Chondrocyte (in vitro differentiated cells): ENCODE results near the gene ATG16L2. TPM values are rescaled to one million over a fixed set of nuclear protein-coding genes. Genes with fewer than 3 reads are reported as not detected.

Experiments
- DNase-seq: peaks from one replicate; pipeline ENCODE4 v3.0.0; 2021; ENCODE audit warnings: mixed read lengths, low spot score
- H3K27ac Mint-ChIP-seq: one replicate; pipeline ENCODE4 v1.8.0; 2021; ENCODE audit warnings: mild to moderate bottlenecking, moderate library complexity, mixed read lengths; ENCODE audit not compliant: unreplicated experiment
- H3K27me3 Mint-ChIP-seq: 2 replicates; pipeline ENCODE4 v1.8.0; 2021; ENCODE audit warnings: low read depth, mixed read lengths
- H3K36me3 Mint-ChIP-seq: 2 replicates; pipeline ENCODE4 v1.8.0; 2021; ENCODE audit warnings: low read depth, mixed read lengths
- H3K4me1 Mint-ChIP-seq: 2 replicates; pipeline ENCODE4 v1.8.0; 2021; ENCODE audit warnings: low read depth, mild to moderate bottlenecking, mixed read lengths
- H3K4me3 Mint-ChIP-seq: one replicate; pipeline ENCODE4 v1.8.0; 2021; ENCODE audit warnings: mild to moderate bottlenecking, moderate library complexity, mixed read lengths; ENCODE audit not compliant: unreplicated experiment
- H3K9me3 Mint-ChIP-seq: 2 replicates; pipeline ENCODE4 v1.8.0; 2021; ENCODE audit warnings: low read depth, mixed read lengths
- CTCF ChIP-seq: fragments of 200-600 bp; sonication (generic); IDR thresholded peaks from 2 replicates; pipeline ENCODE4 v1.5.0; 2021; ENCODE audit warnings: antibody characterized with exemption, mild to moderate bottlenecking, moderate library complexity
- total RNA-seq: library from RNA; stranded (reverse); gene quantifications from 3 replicates; pipeline ENCODE4 v1.2.1, GENCODE V29; 2021

The ATG16L2 gene
- total RNA-seq, 1 donor from 2014 or later: 9.9 TPM

GRCh38 chr11:72863091-72863490 is 48.9 kb downstream of the ATG16L2 start:
- Mint-ChIP-seq H3K4me1 (peaks cover 86% of the 10 kb centered on the region), H3K27ac (peak overlapping the region; percentile 14), H3K27me3 (no peaks in the 10 kb centered on the region), H3K4me3 (no peak overlapping the region), H3K36me3 (peaks cover 3% of the 10 kb centered on the region), H3K9me3 (no peaks in the 10 kb centered on the region)
- TF ChIP-seq CTCF: no peak
- DNase-seq: no peak

- Mint-ChIP-seq H3K4me1 (peaks cover 82% of the 10 kb centered on the region), H3K36me3 (peaks cover 7% of the 10 kb centered on the region), H3K9me3 (no peaks in the 10 kb centered on the region), H3K27ac (peak overlapping the region; percentile 78), H3K4me3 (no peak overlapping the region), H3K27me3 (no peaks in the 10 kb centered on the region)
- TF ChIP-seq CTCF: no peak
- DNase-seq: no peak
Observed at GRCh38 chr11:72863916-72864315, 49.7 kb downstream of the ATG16L2 start.

- H3K4me3 Mint-ChIP-seq: peak overlapping the region; percentile 3
- H3K27ac Mint-ChIP-seq: peak overlapping the region; percentile 90
- H3K4me1 Mint-ChIP-seq: peaks cover 82% of the 10 kb centered on the region
- H3K36me3 Mint-ChIP-seq: peaks cover 7% of the 10 kb centered on the region
- no peaks in the 10 kb centered on the region for H3K27me3 Mint-ChIP-seq
- H3K9me3 Mint-ChIP-seq: no peaks in the 10 kb centered on the region
- no peak for TF ChIP-seq CTCF
- no peak for DNase-seq
Observed at GRCh38 chr11:72864702-72865655, 50.8 kb downstream of the ATG16L2 start.

GRCh38 chr11:72867970-72868369 is 53.8 kb downstream of the ATG16L2 start:
- no peaks in the 10 kb centered on the region for H3K9me3 Mint-ChIP-seq
- H3K36me3 Mint-ChIP-seq: peaks cover 11% of the 10 kb centered on the region
- no peaks in the 10 kb centered on the region for H3K27me3 Mint-ChIP-seq
- no peak overlapping the region for H3K27ac Mint-ChIP-seq
- H3K4me3 Mint-ChIP-seq: no peak overlapping the region
- DNase-seq: no peak
- peaks cover 77% of the 10 kb centered on the region for H3K4me1 Mint-ChIP-seq
- no peak for TF ChIP-seq CTCF

- no peaks in the 10 kb centered on the region for H3K9me3 Mint-ChIP-seq
- peak overlapping the region; percentile 83 for H3K27ac Mint-ChIP-seq
- TF ChIP-seq CTCF: no peak
Observed at GRCh38 chr11:72869831-72870230, 55.6 kb downstream of the ATG16L2 start.

More at GRCh38 chr11:72869831-72870230, 55.6 kb downstream of the ATG16L2 start:
- no peak for DNase-seq
- no peak overlapping the region for H3K4me3 Mint-ChIP-seq
- no peaks in the 10 kb centered on the region for H3K27me3 Mint-ChIP-seq
- H3K36me3 Mint-ChIP-seq: peaks cover 11% of the 10 kb centered on the region
- H3K4me1 Mint-ChIP-seq: peaks cover 58% of the 10 kb centered on the region
